Measurements from ENCODE around the gene PLB1. TPM values are rescaled to one million over a fixed set of nuclear protein-coding genes. Genes with fewer than 3 reads are reported as not detected.

Gene PLB1
- total and polyA plus RNA-seq, 9 of the 15 experiments (the other 6 are each of a cell fraction or from before 2014, with no cell fraction given) = 0.01 to 0.09 (median 0.07) TPM; not detected in 2

- no peaks in the 10 kb centered on the region for H4K20me1 ChIP-seq (replicated peaks; ENCODE audit: control insufficient read depth, insufficient read depth, low read length)
- no peak overlapping the region for H3K9ac ChIP-seq (ENCODE audit: insufficient read depth in 1 of 2, low read depth in 2 of 2, low read length in 2 of 2)
- no peak overlapping the region for H3K4me3 ChIP-seq
- TF ChIP-seq ERF (CRISPR knock-in tag; IDR thresholded peaks at IDR 0.05) (no peak), NCOA6 (IDR thresholded peaks at IDR 0.05) (no peak), STAT5A (IDR thresholded peaks at IDR 0.05; ENCODE audit: borderline replicate concordance, low read length) (no peak), ZNF583 (CRISPR knock-in tag; IDR thresholded peaks at IDR 0.05) (no peak), CBFA2T2 (conservative IDR thresholded peaks at IDR 0.05) (no peak), ZBTB8A (IDR thresholded peaks at IDR 0.05; ENCODE audit: partially characterized antibody) (no peak), ZNF23 (CRISPR knock-in tag; IDR thresholded peaks at IDR 0.05) (no peak), ZNF175 (CRISPR knock-in tag; IDR thresholded peaks at IDR 0.05; ENCODE audit: low read depth) (no peak), TCFL5 (CRISPR knock-in tag; conservative IDR thresholded peaks at IDR 0.05) (no peak), ZBED1 (IDR thresholded peaks at IDR 0.05) (no peak), GABPB1 (CRISPR knock-in tag; IDR thresholded peaks at IDR 0.05) (no peak), ZSCAN32 (CRISPR knock-in tag; IDR thresholded peaks at IDR 0.05) (no peak), IRF2 (CRISPR knock-in tag; IDR thresholded peaks at IDR 0.05) (no peak), ZNF785 (CRISPR knock-in tag; IDR thresholded peaks at IDR 0.05) (no peak)
- TF ChIP-seq, protein P1, sequence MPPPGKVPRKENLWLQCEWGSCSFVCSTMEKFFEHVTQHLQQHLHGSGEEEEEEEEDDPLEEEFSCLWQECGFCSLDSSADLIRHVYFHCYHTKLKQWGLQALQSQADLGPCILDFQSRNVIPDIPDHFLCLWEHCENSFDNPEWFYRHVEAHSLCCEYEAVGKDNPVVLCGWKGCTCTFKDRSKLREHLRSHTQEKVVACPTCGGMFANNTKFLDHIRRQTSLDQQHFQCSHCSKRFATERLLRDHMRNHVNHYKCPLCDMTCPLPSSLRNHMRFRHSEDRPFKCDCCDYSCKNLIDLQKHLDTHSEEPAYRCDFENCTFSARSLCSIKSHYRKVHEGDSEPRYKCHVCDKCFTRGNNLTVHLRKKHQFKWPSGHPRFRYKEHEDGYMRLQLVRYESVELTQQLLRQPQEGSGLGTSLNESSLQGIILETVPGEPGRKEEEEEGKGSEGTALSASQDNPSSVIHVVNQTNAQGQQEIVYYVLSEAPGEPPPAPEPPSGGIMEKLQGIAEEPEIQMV (tag; conservative IDR thresholded peaks at IDR 0.05; ENCODE audit: low read depth) = no peak
- TF ChIP-seq, protein P2, sequence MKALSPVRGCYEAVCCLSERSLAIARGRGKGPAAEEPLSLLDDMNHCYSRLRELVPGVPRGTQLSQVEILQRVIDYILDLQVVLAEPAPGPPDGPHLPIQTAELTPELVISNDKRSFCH (CRISPR knock-in tag; IDR thresholded peaks at IDR 0.05) = no peak
- TF ChIP-seq, protein P2 (tag; IDR thresholded peaks at IDR 0.05) = no peak
- no peaks in the 10 kb centered on the region for H3K9me1 ChIP-seq (ENCODE audit: control insufficient read depth, insufficient read depth, low read length)
- no peaks in the 10 kb centered on the region for H3K9me3 ChIP-seq (replicated peaks; ENCODE audit: control insufficient read depth, insufficient read depth, low read depth, low read length)
- BruUV-seq (replicated peaks) = no TSS peak
- ChIA-PET POLR2A (interaction anchor here (1.1 kb wide), 1 partner anchor 11 kb away, joined by 3 read pairs; no protein-coding TSS in a partner anchor), CTCF (ENCODE audit: low intra/inter-chr PET ratio) (no interaction called here)
- H3K4me2 ChIP-seq (ENCODE audit: insufficient read depth, low read length) = no peak overlapping the region
- no peaks in the 10 kb centered on the region for H3K36me3 ChIP-seq (ENCODE audit: control insufficient read depth, insufficient read depth, low read length)
- 30% methylated on average over 13 of the region's 13 CpGs for WGBS (ENCODE audit: insufficient coverage, low coverage, missing lambda C conversion rate)
- DNase-seq (ENCODE audit: extremely low read depth in 1 of 4, low spot score in 3 of 4) (no peak), ATAC-seq (no peak), FAIRE-seq (no peak)
- H2AFZ ChIP-seq (ENCODE audit: low read depth, low read length) = no peak overlapping the region
- peaks cover 17 to 46% of the 10 kb centered on the region in 2 experiments; a peak in 4 of 5 replicates for H3K27me3 ChIP-seq (ENCODE audit: control insufficient read depth in 2 of 2, insufficient read depth in 2 of 2, low read length in 2 of 2)
- H3K27ac ChIP-seq (ENCODE audit: extremely low read depth, low read depth, low read length) = no peak overlapping the region
- no peaks in the 10 kb centered on the region for H3K79me2 ChIP-seq (ENCODE audit: control insufficient read depth, insufficient read depth, low read length)
- in situ Hi-C loops (cut with MboI) (no loop called here), intact Hi-C loops (cut with micrococcal nuclease) (no loop called here)
- peaks cover 0 to 5% of the 10 kb centered on the region in 2 experiments; a peak in 4 of 5 replicates for H3K4me1 ChIP-seq (replicated peaks in 1 of 2; ENCODE audit: control insufficient read depth in 2 of 2, insufficient read depth in 2 of 2, low read length in 2 of 2)
These were observed 146.9 kb downstream of the PLB1 start for GRCh38 chr2:28642796-28643195.

Measured in K562 (cell line).